Ureter (tissue), 1 donor: ENCODE measurements around the gene VWA5A. TPM values are rescaled to one million over a fixed set of nuclear protein-coding genes. Genes with fewer than 3 reads are reported as not detected.

Source experiments
- DNase-seq: peaks from one replicate; pipeline ENCODE4 v3.0.0-alpha.2; 2020; ENCODE audit warnings: low spot score
- total RNA-seq: library from RNA; stranded (reverse); gene quantifications from one replicate; pipeline ENCODE4 v1.2.4, GENCODE V29; 2023
- donor health status: DM: yes; HTN: yes; CAD: no.

The VWA5A gene, protein sequence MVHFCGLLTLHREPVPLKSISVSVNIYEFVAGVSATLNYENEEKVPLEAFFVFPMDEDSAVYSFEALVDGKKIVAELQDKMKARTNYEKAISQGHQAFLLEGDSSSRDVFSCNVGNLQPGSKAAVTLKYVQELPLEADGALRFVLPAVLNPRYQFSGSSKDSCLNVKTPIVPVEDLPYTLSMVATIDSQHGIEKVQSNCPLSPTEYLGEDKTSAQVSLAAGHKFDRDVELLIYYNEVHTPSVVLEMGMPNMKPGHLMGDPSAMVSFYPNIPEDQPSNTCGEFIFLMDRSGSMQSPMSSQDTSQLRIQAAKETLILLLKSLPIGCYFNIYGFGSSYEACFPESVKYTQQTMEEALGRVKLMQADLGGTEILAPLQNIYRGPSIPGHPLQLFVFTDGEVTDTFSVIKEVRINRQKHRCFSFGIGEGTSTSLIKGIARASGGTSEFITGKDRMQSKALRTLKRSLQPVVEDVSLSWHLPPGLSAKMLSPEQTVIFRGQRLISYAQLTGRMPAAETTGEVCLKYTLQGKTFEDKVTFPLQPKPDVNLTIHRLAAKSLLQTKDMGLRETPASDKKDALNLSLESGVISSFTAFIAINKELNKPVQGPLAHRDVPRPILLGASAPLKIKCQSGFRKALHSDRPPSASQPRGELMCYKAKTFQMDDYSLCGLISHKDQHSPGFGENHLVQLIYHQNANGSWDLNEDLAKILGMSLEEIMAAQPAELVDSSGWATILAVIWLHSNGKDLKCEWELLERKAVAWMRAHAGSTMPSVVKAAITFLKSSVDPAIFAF
- total RNA-seq: 46.3 TPM

DNA sequence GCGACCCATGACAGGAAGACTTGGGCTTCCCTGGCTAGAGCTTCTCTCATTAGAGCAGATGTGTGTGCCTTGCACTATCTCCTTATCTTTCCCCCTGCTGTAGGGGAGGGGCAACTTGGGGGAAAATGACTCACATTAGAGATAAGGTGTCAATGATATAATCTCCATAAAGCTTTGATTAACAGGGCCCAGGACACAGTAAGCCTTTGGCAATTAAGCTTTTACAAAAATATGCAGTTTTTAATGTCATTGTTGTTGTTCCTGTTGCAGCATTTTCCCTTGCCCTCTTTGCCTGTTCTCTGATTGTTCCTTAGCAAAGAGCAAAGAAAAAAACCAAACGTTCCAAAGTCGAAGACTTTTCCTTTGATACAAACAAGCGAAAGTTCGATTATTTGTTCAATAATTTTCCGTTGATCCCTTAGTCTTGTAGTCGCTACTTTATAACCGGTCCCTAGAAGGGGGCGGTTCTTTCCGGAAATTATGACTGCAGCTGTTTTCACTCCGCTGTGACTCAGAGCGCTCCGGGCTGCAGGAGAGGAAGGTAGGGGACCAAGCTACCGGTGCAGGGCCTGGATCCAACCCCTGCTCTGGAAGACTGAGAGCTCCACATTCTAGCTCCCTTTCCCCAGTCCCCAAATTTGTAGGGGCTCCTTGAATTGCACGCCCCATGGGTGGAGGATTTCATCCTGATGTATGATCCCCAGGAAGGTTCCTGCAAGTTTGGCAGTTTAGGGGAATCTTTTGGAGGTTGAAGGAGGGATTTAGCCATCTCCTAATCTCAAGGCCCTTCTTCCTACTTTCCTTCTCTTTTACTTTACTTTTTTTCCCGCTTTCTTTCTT is at the start of gene VWA5A:
Gene VWA5A (plus strand): TSS at position 509 of the 840 bp plus-strand sequence. CDS start 2,062 bp downstream, outside the sequence.
- DNase-seq: peak; percentile 87

DNA sequence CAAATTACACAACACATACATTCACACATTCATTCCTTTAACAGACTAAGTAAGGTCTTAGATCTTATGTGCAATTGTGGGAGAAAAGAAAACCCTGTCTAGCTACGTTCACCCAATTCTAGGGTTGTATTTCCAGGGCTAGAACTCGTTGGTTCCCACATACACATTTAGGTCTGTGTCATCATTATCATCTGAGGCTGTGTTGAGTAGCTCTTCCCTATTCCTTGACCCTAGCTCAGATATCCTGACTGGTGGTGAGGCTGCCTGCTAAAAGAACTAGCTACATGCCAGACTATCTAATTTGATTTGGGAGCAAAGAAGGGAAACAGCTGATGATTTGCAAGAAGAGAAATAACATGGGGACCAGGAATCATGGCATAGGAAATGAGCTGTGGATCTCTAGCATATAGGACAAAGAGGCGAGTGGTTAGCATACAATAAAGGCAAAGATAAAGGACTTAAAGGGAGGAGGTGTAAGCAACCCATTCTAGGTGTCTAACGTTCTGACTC is 46.6 kb upstream of the VWA5A start:
- DNase-seq: no peak

DNA sequence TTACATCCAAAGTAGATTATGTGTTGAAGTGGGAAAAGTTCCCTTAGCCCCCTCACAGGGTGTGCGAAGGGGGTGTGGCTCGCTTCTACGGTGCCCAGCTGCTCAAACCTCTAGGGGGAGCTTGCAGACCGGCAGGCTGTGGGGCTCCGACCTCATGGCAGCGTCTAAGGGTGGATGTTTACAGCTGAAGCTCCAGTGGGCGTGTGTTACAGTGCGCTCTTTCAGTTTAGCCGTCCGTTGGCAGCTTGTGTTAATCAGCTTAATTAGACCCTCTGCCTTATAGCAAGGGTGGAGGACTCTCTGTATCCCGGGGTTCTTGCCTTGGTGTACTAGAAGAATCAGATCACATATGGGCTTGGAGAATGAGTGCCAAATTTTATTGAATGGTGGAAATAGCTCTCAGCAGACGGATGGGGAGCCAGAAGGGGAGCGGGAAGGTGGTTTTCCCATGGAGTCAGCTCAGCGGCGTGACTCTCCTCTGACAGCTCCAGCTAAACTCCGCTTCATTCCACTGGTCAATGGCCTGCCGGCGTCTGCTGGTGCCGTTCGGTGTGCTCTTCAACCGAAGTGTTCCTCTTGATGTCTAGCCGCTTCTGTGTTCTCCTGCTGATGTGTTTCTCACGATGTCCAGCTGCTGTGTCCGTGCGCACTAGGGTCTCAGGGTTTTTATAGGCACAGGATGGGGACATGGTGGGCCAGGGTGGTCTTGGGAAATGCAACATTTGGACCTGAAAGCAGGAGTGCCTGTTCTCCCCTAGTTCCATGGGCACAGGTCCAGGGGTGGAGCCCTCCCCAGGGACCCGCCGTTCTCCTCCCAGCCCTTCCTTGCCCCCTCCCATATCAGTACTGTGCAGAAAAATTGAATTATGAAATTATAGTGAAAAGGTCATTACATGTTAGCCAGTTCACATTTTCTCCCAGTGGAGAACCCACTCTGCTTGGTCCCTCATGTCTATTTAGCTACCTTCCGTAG is 45.5 kb upstream of the VWA5A start:
- no peak for DNase-seq

DNA sequence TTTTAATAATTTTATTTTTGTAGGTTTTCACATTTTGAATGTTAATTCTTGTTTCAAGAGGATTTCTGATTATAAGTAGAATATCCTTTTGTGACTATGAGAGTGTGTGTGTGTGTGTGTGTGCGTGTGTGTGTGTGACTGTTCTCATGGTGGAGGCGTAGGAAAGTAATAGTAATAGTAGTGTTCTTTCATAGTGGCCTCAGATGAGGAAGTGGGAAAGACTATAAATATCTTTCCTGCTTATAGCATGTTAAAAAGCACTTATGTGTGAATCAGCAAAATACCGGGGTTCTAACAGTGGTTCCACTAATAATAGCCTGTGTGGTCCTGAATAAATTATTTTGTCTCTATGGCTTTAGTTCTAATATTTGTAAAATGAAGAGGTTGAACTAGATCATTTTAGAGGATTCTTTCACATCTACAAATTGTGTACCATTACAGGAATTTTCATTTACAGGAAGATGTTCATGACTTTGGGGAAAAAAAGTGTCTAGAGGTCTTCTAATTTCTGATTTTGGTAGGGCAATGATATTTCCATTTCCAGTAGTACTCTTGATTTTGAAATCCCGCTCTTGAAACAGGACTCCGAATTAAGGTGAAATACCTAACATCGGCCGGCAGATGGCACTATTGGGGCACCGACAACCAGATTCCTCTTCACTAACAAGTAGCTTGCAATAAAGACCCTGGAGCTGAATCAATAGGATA is 44.2 kb upstream of the VWA5A start:
- DNase-seq: peak; percentile 79

DNA sequence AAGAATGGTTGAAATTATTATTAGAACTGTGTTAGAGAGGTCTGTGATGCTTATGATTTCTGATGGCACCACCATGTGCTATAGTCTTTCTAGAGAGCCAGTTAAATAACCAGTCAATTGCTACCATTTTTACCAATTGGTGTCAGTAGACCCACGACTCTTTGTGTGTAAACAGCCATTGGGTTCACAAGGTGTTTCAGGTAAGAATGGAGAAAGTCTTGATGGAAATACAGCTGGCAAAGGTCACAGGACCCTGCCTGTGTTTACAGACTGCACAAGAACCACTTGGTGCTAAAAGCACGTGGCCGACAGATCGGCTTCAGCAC is 43.7 kb upstream of the VWA5A start:
- no peak for DNase-seq

DNA sequence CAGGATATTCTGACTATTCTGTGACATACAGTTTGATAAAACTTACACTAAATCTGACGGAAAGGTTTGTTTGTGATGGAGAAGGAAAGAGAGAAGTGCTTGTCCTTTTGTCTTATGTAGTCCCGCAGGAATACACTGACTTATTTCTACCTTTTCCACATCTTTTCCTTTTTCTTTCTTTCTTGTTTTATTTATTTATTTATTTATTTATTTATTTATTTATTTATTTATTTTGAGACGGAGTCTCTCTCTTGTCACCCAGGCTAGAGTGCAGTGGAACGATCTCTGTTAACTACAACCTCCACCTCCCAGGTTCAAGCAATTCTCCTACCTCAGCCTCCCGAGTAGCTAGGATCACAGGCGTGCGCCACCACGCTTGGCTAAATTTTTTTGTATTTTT is 43.1 kb upstream of the VWA5A start:
- DNase-seq: no peak

DNA sequence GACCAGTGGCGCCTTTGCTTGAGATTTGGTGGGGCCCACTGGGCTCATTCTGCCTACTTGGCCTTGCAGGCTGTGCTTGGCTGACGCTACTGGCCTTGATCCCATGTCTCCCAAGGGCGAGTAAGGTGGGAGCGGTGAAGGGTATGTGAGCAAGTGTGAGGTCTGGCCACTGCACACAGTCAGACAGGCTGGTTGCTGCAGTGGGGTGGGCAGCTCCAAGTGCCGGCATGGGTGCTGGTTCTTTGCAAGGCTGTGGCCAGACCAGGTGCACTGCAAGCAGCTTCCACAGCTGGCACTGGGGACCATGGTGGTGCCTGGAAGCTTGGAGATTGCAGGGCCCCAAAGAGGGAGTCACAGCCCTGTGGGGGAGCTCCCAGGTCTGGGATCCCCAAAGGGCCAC is 40.7 kb upstream of the VWA5A start:
- DNase-seq: no peak

DNA sequence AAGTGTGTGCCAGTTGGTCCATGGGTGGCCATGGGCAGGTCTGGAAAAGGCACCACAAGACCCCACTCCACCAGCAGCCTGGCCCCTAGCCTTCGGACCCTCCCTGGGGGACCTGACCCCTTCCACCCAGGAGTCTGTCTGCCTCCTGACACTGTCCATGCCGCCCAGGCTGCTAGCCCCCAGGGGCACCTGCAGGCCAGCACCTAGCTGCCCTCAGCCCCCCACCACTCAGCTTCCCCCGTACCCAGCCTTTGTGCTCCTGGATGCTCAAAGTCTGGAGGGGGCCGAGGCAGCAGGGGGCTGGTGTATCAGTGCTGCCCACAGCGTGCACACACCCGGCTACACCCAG is 39.8 kb upstream of the VWA5A start:
- no peak for DNase-seq

DNA sequence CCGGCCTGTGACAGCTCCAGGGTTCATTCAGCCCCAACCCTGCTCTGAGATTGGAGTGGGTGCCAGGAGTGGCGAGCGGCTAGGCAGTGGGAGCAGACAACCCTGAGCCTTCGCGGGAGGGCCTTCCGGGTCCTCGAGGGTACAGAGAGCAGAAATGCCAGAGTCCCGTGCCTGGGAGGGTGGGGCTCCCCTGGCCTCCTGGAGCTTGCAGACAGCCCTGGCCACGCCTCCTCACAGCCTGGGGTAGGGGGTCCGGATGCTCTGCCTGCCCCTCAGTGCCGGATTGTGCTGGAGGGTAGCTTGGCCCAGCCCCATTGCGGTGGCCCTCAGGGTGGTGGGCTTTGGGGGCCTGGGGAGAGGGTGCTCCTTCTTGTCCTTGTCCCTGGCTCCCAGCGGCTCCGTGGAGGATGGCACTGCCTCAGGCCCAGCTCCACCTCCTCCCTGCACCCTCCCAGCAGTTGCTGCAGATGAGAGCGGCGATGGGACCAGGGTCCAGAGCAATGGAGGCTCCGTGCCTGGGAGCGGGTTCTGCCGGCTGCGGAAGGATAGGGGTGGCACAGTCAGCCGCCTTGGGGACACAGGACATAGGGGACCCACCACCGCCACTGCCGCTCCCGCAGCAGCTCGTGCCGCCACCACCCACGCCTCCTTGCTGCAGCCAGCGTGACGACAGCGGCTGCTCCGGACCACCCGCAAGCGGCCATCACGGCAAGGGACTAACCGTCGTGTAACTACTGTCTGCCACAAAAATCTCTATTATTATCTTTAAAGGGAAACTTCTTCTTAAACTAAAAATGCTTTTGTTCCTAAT is 39.2 kb upstream of the VWA5A start:
- peak; percentile 47 for DNase-seq

DNA sequence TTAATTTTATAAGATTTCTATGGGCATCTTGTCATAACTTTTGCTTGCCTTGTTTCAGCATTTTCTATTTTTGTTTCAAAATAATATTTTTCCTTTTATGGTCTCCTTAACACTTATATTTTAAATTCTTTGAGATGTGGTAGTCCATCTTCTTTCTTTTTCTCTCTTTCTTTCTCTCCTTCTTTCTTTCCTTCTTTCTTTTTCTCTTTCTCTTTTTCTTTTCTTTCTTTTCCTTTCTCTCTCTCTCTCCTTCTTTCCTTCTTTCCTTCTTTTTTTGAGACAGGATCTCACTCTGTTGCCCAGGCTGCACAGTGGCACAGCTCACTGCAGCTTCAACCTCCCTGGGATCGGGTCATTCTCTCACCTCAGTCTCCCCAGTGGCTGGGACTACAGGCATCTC is 38.0 kb upstream of the VWA5A start:
- DNase-seq: no peak

DNA sequence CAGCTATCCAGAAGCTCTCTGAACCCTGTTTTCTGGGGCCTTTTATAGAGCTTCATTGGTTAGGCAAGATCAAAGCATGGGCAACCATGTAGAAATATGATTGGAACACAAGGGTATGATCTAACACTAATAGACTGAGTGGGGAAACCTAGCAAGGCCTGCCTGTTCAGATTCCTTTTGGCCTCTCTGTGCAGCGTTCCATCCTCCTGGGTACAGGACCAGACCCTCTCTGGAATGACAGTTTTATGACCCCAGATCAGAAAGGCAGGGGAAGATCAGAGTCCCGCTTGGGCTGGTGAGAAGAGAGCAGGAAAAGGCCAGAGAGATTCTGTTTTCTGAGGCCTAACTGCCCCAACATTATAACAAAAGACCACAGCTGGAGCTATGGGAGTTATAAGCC is 36.7 kb upstream of the VWA5A start:
- no peak for DNase-seq

DNA sequence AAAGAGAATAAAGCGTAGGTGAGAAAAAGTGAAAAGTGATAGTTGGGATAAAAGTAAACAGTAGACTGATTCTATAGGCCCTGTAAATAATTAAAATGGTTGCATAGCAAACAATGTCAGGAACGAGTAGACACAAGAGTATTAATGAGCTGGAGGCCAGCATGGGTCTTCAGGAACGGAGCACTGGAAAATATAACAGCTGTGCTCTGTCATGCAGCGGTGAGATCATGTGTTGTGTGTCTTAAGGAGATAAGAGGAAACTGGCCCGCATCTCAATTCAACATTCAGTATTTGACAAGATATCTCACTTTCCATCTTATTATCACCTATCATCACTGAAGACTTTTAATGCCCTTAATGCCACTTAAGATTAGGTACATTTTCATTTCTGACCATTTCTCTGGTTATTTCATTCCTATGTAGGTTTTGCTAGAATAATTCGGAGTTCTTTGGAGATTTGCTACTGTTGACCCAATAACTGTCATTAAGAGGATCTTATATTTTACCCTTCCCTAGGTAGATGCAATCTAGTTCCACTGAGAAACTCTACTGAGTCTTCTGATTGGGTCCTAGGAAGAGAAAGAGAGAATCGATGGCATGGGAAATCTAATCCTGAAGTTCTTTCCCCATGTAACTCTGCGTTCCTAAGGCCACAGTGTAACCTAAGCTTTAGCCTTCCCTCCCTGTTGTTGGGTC is 35.5 kb upstream of the VWA5A start:
- DNase-seq: no peak

DNA sequence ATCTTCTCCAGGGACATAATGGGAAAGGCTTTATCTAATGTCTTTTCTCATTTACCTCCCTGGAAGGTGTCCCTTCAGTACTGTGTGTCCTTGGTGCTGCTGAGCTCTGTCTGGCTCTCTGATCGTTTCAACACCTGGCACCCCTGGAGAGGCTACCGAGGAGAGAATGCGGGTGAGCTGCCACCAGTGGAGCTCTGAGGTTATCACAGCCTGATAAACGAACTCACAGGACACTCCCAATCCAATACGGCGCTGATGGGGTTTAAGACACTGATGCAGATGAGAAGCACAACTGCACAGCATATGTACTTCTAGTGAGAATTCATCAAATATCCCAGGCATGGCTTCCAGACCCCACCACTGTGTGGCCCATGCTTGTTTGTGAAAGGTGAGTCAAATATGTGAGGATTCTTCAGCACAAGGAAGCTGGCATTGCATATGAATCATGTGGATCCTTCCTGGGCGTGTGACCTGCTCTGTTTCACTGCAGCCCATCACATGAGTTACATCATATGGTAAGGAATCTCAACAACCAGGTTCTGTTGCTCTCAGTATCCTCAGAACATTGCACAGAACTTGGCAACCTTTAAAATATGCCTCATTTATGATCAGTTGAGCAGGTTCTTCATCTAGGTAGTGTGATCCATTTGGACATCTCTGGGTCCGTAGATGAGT is 34.8 kb upstream of the VWA5A start:
- DNase-seq: no peak

DNA sequence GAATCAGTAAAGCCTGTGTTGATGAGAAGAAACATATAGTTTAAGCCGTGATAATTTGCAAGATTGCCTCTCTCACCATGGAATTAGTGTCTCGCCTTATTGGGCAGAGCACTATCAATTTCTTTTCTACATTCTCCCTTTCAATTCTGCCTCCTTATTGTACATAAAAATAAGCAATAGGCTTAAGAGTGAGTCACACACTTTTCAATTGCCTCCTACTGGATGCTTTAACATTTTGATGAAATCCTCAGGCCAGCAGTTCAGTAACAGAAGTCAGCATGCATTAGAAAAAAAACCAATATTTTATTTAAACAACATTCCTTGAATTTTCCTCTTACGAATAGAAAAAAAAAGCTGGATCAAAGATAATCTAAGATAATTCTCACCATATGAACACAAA is 33.8 kb upstream of the VWA5A start:
- no peak for DNase-seq

DNA sequence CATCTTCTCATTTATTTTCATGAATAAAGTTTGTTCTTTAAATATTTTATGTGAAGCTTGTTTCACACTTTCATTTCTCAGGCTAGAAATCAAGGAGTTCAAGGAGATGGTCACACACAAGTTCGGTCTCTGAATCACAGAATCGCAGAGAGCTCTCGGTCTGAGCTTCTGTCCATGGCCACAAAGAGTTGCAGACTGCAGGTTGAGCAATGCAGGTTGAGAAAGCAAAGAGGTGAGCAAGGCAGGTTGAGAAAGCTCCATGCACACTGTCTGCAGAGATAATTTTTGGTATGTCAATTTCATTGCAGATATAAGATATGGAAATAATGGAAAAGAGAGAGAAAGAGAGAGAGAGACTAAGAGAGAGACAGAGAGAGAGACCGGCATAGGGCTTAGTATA is 32.9 kb upstream of the VWA5A start:
- DNase-seq: no peak

DNA sequence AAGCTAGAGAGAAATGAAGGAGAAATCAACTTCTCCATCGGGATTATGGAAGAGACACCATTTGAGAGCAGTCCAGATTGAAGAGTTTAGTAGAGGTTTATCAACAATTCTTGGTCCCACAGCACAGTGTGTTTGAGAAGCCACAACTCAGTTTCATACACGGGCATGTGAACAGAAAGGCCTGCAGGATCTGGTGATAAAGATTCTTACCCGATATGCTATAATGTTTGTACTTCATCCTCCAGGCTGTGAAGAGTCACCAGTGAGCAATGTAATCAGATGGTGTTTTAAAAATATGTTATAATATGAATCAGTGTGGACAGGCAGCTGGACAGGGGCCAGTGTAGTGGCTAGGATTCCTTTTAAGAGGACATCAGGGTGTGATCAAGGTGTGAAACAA is 29.7 kb upstream of the VWA5A start:
- DNase-seq: no peak

DNA sequence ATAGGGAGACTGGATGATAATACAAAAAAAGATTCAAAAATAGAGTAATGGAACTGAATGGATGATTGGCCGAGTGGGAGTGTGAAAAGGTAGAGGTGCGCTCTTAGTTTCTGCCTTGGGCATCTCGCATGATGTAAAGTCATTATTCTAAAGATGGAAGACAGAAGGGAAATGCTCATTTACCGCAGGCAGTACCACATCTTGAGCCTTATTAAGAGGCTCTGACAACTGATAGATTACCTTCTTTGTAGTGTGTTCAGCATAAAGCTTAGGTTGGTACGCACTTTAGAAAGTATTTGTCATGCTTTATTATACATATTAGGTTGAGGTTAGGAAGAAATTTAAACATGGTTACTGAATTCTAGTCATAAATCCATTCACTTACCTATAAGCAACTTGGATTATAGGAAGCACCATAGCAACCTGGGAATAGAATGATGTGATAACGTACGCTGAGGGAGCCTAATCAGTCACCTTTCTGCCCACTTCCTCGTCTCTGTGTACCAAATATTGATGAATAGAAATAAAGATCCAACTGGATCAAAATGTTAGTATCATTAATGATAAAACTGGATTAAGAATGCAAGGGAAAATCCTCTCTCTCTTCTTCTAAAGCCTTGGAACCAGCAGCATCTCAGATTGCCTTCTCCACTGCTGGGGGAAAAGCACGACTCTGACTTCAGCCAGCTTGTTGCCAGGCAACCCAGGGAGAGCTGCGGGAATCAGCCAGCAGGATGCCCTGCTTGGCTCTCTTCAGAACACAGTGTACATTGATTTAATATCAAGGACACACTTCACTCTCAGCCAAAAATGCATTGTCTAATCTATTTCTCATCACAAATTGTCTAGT is 29.0 kb upstream of the VWA5A start:
- DNase-seq: no peak
